HG02943 (cell line): ENCODE results near the gene GOSR2.
"Not testable (repeated sequence)": the region's sequence is repeated elsewhere in the genome, so short reads cannot be mapped to it uniquely, and the experiment has no call there.

Experiments used
- ATAC-seq: cut with Tn5 transposase; IDR thresholded peaks from one replicate; pipeline ENCODE4 v1.9.1; 2021; ENCODE audit warnings: mild to moderate bottlenecking, low read depth, moderate library complexity; ENCODE audit not compliant: unreplicated experiment

The GOSR2 gene

GRCh38 chr17:46984892-46985291 lies 61.9 kb downstream of the GOSR2 start:
- ATAC-seq: no peak

- ATAC-seq: no peak
These were observed 63.4 kb downstream of the GOSR2 start for GRCh38 chr17:46986366-46986765.

GRCh38 chr17:46987927-46988326 lies 65.0 kb downstream of the GOSR2 start:
- not testable (repeated sequence) for ATAC-seq

GRCh38 chr17:46989637-46990431 lies 66.9 kb downstream of the GOSR2 start:
- no peak for ATAC-seq

- ATAC-seq: no peak
These were observed 68.7 kb downstream of the GOSR2 start for GRCh38 chr17:46991617-46992016.
